ENCODE measurements around the gene ALOXE3.

GRCh38 chr17:8151120-8151640 lies 32.9 kb upstream of the ALOXE3 start:
- TF ChIP-seq CTCF (IDR thresholded peaks at IDR 0.05) (peak in 1 of 7 experiments; percentile 17), POLR2A (IDR thresholded peaks at IDR 0.05) (no peak)

Measured in body of pancreas (tissue), 4 donors.